Measurements from ENCODE around the gene LRP5.
A peak's percentile ranks its signal among the peaks of the same experiment; 100 is the strongest.
"Not testable (repeated sequence)": the region's sequence is repeated elsewhere in the genome, so short reads cannot be mapped to it uniquely, and the experiment has no call there.

The LRP5 gene

GRCh38 chr11:68446046-68446725 lies 133.8 kb downstream of the LRP5 start:
- no peak for DNase-seq

- DNase-seq: peak; percentile 64
Measured at GRCh38 chr11:68447015-68447801, 134.8 kb downstream of the LRP5 start.

GRCh38 chr11:68447914-68448313 lies 135.5 kb downstream of the LRP5 start:
- not testable (repeated sequence) for DNase-seq

GRCh38 chr11:68448604-68449011 lies 136.2 kb downstream of the LRP5 start:
- DNase-seq: no peak

- no peak for DNase-seq
Measured at GRCh38 chr11:68449951-68450350, 137.6 kb downstream of the LRP5 start.

- no peak for DNase-seq
Measured at GRCh38 chr11:68450711-68451110, 138.3 kb downstream of the LRP5 start.

- DNase-seq: no peak
Measured at GRCh38 chr11:68454767-68455166, 142.4 kb downstream of the LRP5 start.

- no peak for DNase-seq
Measured at GRCh38 chr11:68455485-68455884, 143.1 kb downstream of the LRP5 start.

- no peak for DNase-seq
Measured at GRCh38 chr11:68457216-68457897, 145.0 kb downstream of the LRP5 start.

- DNase-seq: no peak
Measured at GRCh38 chr11:68457898-68458249, 145.5 kb downstream of the LRP5 start.

GRCh38 chr11:68458340-68458739 lies 145.9 kb downstream of the LRP5 start:
- DNase-seq: not testable (repeated sequence)

GRCh38 chr11:68459886-68460740 lies 147.7 kb downstream of the LRP5 start:
- DNase-seq: peak; percentile 91

- no peak for DNase-seq
Measured at GRCh38 chr11:68460741-68461574, 148.6 kb downstream of the LRP5 start, which contains the start of gene PPP6R3. Gene PPP6R3, plus strand, starts transcription at chr11:68460752. Its CDS starts 76,913 bp downstream, at chr11:68537665.

GRCh38 chr11:68461575-68461917 lies 149.2 kb downstream of the LRP5 start:
- no peak for DNase-seq

GRCh38 chr11:68463714-68464113 lies 151.3 kb downstream of the LRP5 start:
- DNase-seq: no peak

- no peak for DNase-seq
Measured at GRCh38 chr11:68467201-68467834, 154.9 kb downstream of the LRP5 start.

- no peak for DNase-seq
Measured at GRCh38 chr11:68468217-68468828, 155.9 kb downstream of the LRP5 start.

- no peak for DNase-seq
Measured at GRCh38 chr11:68469122-68469521, 156.7 kb downstream of the LRP5 start.

- no peak for DNase-seq
Measured at GRCh38 chr11:68469642-68470041, 157.3 kb downstream of the LRP5 start.

- no peak for DNase-seq
Measured at GRCh38 chr11:68470304-68470811, 158.0 kb downstream of the LRP5 start.

Data from effector CD8-positive, alpha-beta T cell (primary cell).